Measurements from ENCODE around the gene LSM2. TPM values are rescaled to one million over a fixed set of nuclear protein-coding genes. Genes with fewer than 3 reads are reported as not detected.
"Not testable (repeated sequence)": the region's sequence is repeated elsewhere in the genome, so short reads cannot be mapped to it uniquely, and the experiment has no call there.

The LSM2 gene
- 46.1 and 49.7 TPM in 2 replicates for total RNA-seq (2012; rRNA removed)

- no peaks in the 10 kb centered on the region for H3K9me3 ChIP-seq (replicated peaks; ENCODE audit: low read length)
- peak within 1 kb of the TSS; percentile 99 for H3K4me2 ChIP-seq (ENCODE audit: low read length)
- peaks cover 11% of the 10 kb centered on the region for H3K4me1 ChIP-seq (ENCODE audit: control insufficient read depth, insufficient read depth, low read length)
- H3K4me3 ChIP-seq (ENCODE audit: low read length) = peak within 1 kb of the TSS; percentile 93
- H3K9ac ChIP-seq (ENCODE audit: low read depth, low read length) = peak within 1 kb of the TSS; percentile 95
- H3K27me3 ChIP-seq (ENCODE audit: control insufficient read depth, insufficient read depth, low read length) = no peaks in the 10 kb centered on the region
- H3K36me3 ChIP-seq (ENCODE audit: insufficient read depth, low read length) = no peaks in the 10 kb centered on the region
These were observed at the start of gene LSM2 for GRCh38 chr6:31806470-31807272. Gene LSM2, minus strand, starts transcription at chr6:31806966. Its CDS starts 209 bp downstream, at chr6:31806757.

GRCh38 chr6:31851980-31852718, 45.4 kb upstream of the LSM2 start:
- H3K4me1 ChIP-seq (ENCODE audit: control insufficient read depth, insufficient read depth, low read length); H3K9me3 ChIP-seq (replicated peaks; ENCODE audit: low read length); H3K27me3 ChIP-seq (ENCODE audit: control insufficient read depth, insufficient read depth, low read length); H3K4me3 ChIP-seq (ENCODE audit: low read length); H3K36me3 ChIP-seq (ENCODE audit: insufficient read depth, low read length); H3K9ac ChIP-seq (ENCODE audit: low read depth, low read length); H3K4me2 ChIP-seq (ENCODE audit: low read length): not testable (repeated sequence)

GRCh38 chr6:31851485-31851832, 44.7 kb upstream of the LSM2 start:
- H3K9ac ChIP-seq (ENCODE audit: low read depth, low read length) = no peak overlapping the region
- no peak overlapping the region for H3K4me3 ChIP-seq (ENCODE audit: low read length)
- no peaks in the 10 kb centered on the region for H3K36me3 ChIP-seq (ENCODE audit: insufficient read depth, low read length)
- no peaks in the 10 kb centered on the region for H3K27me3 ChIP-seq (ENCODE audit: control insufficient read depth, insufficient read depth, low read length)
- no peaks in the 10 kb centered on the region for H3K9me3 ChIP-seq (replicated peaks; ENCODE audit: low read length)
- H3K4me2 ChIP-seq (ENCODE audit: low read length) = peak overlapping the region; percentile 27
- peaks cover 3% of the 10 kb centered on the region for H3K4me1 ChIP-seq (ENCODE audit: control insufficient read depth, insufficient read depth, low read length)

- H3K4me1 ChIP-seq (ENCODE audit: control insufficient read depth, insufficient read depth, low read length) = peaks cover 3% of the 10 kb centered on the region
- no peaks in the 10 kb centered on the region for H3K36me3 ChIP-seq (ENCODE audit: insufficient read depth, low read length)
- no peak overlapping the region for H3K9ac ChIP-seq (ENCODE audit: low read depth, low read length)
- H3K9me3 ChIP-seq (replicated peaks; ENCODE audit: low read length) = no peaks in the 10 kb centered on the region
- H3K4me3 ChIP-seq (ENCODE audit: low read length) = no peak overlapping the region
- H3K4me2 ChIP-seq (ENCODE audit: low read length) = peak overlapping the region; percentile 27
- no peaks in the 10 kb centered on the region for H3K27me3 ChIP-seq (ENCODE audit: control insufficient read depth, insufficient read depth, low read length)
These were observed 44.2 kb upstream of the LSM2 start for GRCh38 chr6:31850765-31851484.

- Histone ChIP-seq H3K4me1 (ENCODE audit: control insufficient read depth, insufficient read depth, low read length) (peaks cover 3% of the 10 kb centered on the region), H3K4me2 (ENCODE audit: low read length) (no peak overlapping the region), H3K9ac (ENCODE audit: low read depth, low read length) (no peak overlapping the region), H3K9me3 (replicated peaks; ENCODE audit: low read length) (no peaks in the 10 kb centered on the region), H3K27me3 (ENCODE audit: control insufficient read depth, insufficient read depth, low read length) (no peaks in the 10 kb centered on the region), H3K36me3 (ENCODE audit: insufficient read depth, low read length) (no peaks in the 10 kb centered on the region), H3K4me3 (ENCODE audit: low read length) (no peak overlapping the region)
These were observed 40.7 kb upstream of the LSM2 start for GRCh38 chr6:31847276-31847978.

GRCh38 chr6:31844507-31844906, 37.7 kb upstream of the LSM2 start:
- Histone ChIP-seq H3K4me3 (ENCODE audit: low read length) (no peak overlapping the region), H3K9ac (ENCODE audit: low read depth, low read length) (no peak overlapping the region), H3K36me3 (ENCODE audit: insufficient read depth, low read length) (peaks cover 16% of the 10 kb centered on the region), H3K9me3 (replicated peaks; ENCODE audit: low read length) (no peaks in the 10 kb centered on the region), H3K27me3 (ENCODE audit: control insufficient read depth, insufficient read depth, low read length) (no peaks in the 10 kb centered on the region), H3K4me2 (ENCODE audit: low read length) (no peak overlapping the region), H3K4me1 (ENCODE audit: control insufficient read depth, insufficient read depth, low read length) (no peaks in the 10 kb centered on the region)

- Histone ChIP-seq H3K27me3 (ENCODE audit: control insufficient read depth, insufficient read depth, low read length) (no peaks in the 10 kb centered on the region), H3K9me3 (replicated peaks; ENCODE audit: low read length) (no peaks in the 10 kb centered on the region), H3K4me2 (ENCODE audit: low read length) (no peak overlapping the region), H3K4me3 (ENCODE audit: low read length) (no peak overlapping the region), H3K9ac (ENCODE audit: low read depth, low read length) (no peak overlapping the region), H3K4me1 (ENCODE audit: control insufficient read depth, insufficient read depth, low read length) (peaks cover 11% of the 10 kb centered on the region), H3K36me3 (ENCODE audit: insufficient read depth, low read length) (peaks cover 41% of the 10 kb centered on the region)
These were observed 35.3 kb upstream of the LSM2 start for GRCh38 chr6:31842053-31842452.

GRCh38 chr6:31839779-31840126, 33.0 kb upstream of the LSM2 start:
- H3K36me3 ChIP-seq (ENCODE audit: insufficient read depth, low read length) = peaks cover 52% of the 10 kb centered on the region
- H3K9ac ChIP-seq (ENCODE audit: low read depth, low read length) = not testable (repeated sequence)

GRCh38 chr6:31838968-31839367, 32.2 kb upstream of the LSM2 start:
- H3K4me1 ChIP-seq (ENCODE audit: control insufficient read depth, insufficient read depth, low read length) = peaks cover 22% of the 10 kb centered on the region
- H3K4me3 ChIP-seq (ENCODE audit: low read length) = no peak overlapping the region
- H3K9me3 ChIP-seq (replicated peaks; ENCODE audit: low read length) = no peaks in the 10 kb centered on the region
- peak overlapping the region; percentile 95 for H3K4me2 ChIP-seq (ENCODE audit: low read length)
- H3K27me3 ChIP-seq (ENCODE audit: control insufficient read depth, insufficient read depth, low read length) = no peaks in the 10 kb centered on the region
- H3K9ac ChIP-seq (ENCODE audit: low read depth, low read length) = no peak overlapping the region
- H3K36me3 ChIP-seq (ENCODE audit: insufficient read depth, low read length) = peaks cover 52% of the 10 kb centered on the region

More at GRCh38 chr6:31839779-31840126, 33.0 kb upstream of the LSM2 start:
- H3K27me3 ChIP-seq (ENCODE audit: control insufficient read depth, insufficient read depth, low read length); H3K4me3 ChIP-seq (ENCODE audit: low read length); H3K9me3 ChIP-seq (replicated peaks; ENCODE audit: low read length); H3K4me2 ChIP-seq (ENCODE audit: low read length): not testable (repeated sequence)
- peaks cover 18% of the 10 kb centered on the region for H3K4me1 ChIP-seq (ENCODE audit: control insufficient read depth, insufficient read depth, low read length)

- Histone ChIP-seq H3K36me3 (ENCODE audit: insufficient read depth, low read length) (peaks cover 52% of the 10 kb centered on the region), H3K4me2 (ENCODE audit: low read length) (peak overlapping the region; percentile 95), H3K9ac (ENCODE audit: low read depth, low read length) (peak overlapping the region; percentile 99), H3K4me3 (ENCODE audit: low read length) (peak overlapping the region; percentile 97), H3K4me1 (ENCODE audit: control insufficient read depth, insufficient read depth, low read length) (peaks cover 25% of the 10 kb centered on the region)
- H3K27me3 ChIP-seq (ENCODE audit: control insufficient read depth, insufficient read depth, low read length); H3K9me3 ChIP-seq (replicated peaks; ENCODE audit: low read length): not testable (repeated sequence)
These were observed 31.4 kb upstream of the LSM2 start for GRCh38 chr6:31838114-31838553.

Data from skeletal muscle satellite cell (primary cell).